Duodenal mucosa (tissue), 2 donors: ENCODE measurements around the gene RERE.

Source experiments
- H3K27ac ChIP-seq: one replicate; pipeline ENCODE4 v1.7.0; 2013; ENCODE audit warnings: low read depth, low read length
- H3K27me3 ChIP-seq, 2 donors: one replicate each; pipeline ENCODE4 v1.7.0; 2013; ENCODE audit warnings: low read length in 2 of 2, control low read depth in 1 of 2; ENCODE audit not compliant: insufficient read depth in 2 of 2, control insufficient read depth in 1 of 2
- H3K36me3 ChIP-seq, 2 donors: one replicate each; pipeline ENCODE4 v1.7.0; 2013; ENCODE audit warnings: low read length in 2 of 2, control low read depth in 1 of 2; ENCODE audit not compliant: insufficient read depth in 2 of 2, control insufficient read depth in 1 of 2
- H3K4me1 ChIP-seq, 2 donors: one replicate each; pipeline ENCODE4 v1.7.0; 2013; ENCODE audit warnings: low read length in 2 of 2, control low read depth in 1 of 2; ENCODE audit not compliant: insufficient read depth in 2 of 2, control insufficient read depth in 1 of 2
- H3K4me3 ChIP-seq, 2 donors: one replicate each; pipeline ENCODE4 v1.7.0; 2013; ENCODE audit warnings: low read length in 2 of 2, low read depth in 1 of 2
- H3K9ac ChIP-seq, 2 donors: one replicate each; pipeline ENCODE4 v1.7.0; 2013; ENCODE audit warnings: low read length in 2 of 2, low read depth in 1 of 2
- H3K9me3 ChIP-seq, 2 donors: one replicate each; pipeline ENCODE4 v1.7.0; 2013; ENCODE audit warnings: low read length in 2 of 2, control low read depth in 1 of 2; ENCODE audit not compliant: control insufficient read depth in 1 of 2

The RERE gene

DNA sequence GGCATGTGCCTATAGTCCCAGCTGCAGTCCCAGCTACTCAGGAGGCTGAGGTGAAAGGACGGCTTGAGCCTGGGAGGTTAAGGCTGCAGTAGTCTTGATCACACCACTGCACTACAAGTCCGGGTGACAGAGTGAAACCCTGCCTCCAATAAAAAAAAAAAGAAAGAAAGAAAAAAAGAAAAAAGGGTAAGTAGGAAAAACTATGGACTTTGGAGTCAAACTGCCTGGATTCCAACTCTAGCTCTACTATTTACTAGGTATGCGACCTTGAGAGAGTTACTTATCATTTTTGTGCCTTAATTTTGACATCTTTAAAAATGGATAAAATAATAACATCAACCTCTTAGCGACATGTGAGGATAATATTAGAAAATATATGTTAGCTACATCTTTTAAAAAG, 348.7 kb downstream of the RERE start:
- Histone ChIP-seq H3K9ac (no peak overlapping the region), H3K4me1 (peaks cover 18 to 31% of the 10 kb centered on the region in 2 donors), H3K27me3 (no peaks in the 10 kb centered on the region), H3K4me3 (no peak overlapping the region), H3K27ac (no peak overlapping the region), H3K9me3 (no peaks in the 10 kb centered on the region), H3K36me3 (peaks cover 0 to 5% of the 10 kb centered on the region in 2 donors)

DNA sequence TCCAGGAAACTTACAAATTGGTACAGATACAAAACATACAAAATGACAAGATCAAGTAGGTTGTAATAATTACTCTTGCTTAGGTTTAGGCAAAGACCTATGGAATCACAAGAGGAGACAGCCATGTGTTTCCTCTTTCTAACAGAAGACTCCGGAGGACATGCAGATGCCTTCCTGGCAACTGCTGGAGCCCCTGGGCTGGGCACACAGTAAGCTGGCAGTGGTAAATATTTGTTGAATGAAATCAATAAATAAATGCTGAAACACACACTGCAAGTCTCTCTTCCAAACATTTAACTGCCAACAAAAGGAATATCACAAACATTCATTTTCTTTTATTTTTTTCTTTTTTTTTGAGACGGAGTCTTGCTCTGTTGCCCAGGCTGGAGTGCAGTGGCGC, 350.1 kb downstream of the RERE start:
- Histone ChIP-seq H3K4me1 (peaks cover 27 to 34% of the 10 kb centered on the region in 2 donors), H3K4me3 (no peak overlapping the region), H3K36me3 (peaks cover 0 to 6% of the 10 kb centered on the region in 2 donors), H3K9ac (no peak overlapping the region), H3K27me3 (no peaks in the 10 kb centered on the region), H3K27ac (no peak overlapping the region), H3K9me3 (no peaks in the 10 kb centered on the region)

- H3K4me1 ChIP-seq: peaks cover 27 to 36% of the 10 kb centered on the region in 2 donors
- no peaks in the 10 kb centered on the region for H3K27me3 ChIP-seq
- H3K36me3 ChIP-seq: peaks cover 0 to 8% of the 10 kb centered on the region in 2 donors
- H3K4me3 ChIP-seq: no peak overlapping the region
- no peak overlapping the region for H3K27ac ChIP-seq
- no peak overlapping the region for H3K9ac ChIP-seq
- no peaks in the 10 kb centered on the region for H3K9me3 ChIP-seq
These were observed 351.7 kb downstream of the RERE start for GRCh38 chr1:8465692-8466091.

DNA sequence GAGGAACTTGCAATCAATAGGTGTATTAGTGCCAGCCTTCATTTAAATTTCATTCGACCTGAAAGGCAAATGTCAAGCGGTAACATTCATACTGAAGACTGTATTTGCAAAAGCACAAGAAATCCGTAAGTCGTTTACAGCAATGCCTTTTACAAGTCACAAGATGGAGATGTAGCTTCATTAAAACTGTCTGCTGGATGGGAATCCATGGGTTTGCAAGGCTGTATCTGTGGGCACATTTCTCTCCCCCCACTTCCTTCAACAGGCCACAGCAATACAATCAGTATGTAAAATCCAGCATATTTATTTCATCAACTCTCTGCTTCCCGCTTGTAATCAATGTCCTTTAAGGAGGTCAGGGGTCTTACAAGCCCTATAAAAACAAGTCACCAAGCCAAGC, 352.4 kb downstream of the RERE start:
- H3K36me3 ChIP-seq: peaks cover 0 to 8% of the 10 kb centered on the region in 2 donors
- H3K27ac ChIP-seq: no peak overlapping the region
- H3K27me3 ChIP-seq: no peaks in the 10 kb centered on the region
- H3K4me3 ChIP-seq: no peak overlapping the region
- no peaks in the 10 kb centered on the region for H3K9me3 ChIP-seq
- H3K4me1 ChIP-seq: peaks cover 27 to 36% of the 10 kb centered on the region in 2 donors
- no peak overlapping the region for H3K9ac ChIP-seq

- Histone ChIP-seq H3K4me1 (peaks cover 27 to 36% of the 10 kb centered on the region in 2 donors), H3K9me3 (no peaks in the 10 kb centered on the region), H3K36me3 (peaks cover 0 to 8% of the 10 kb centered on the region in 2 donors), H3K27me3 (no peaks in the 10 kb centered on the region), H3K27ac (no peak overlapping the region), H3K4me3 (no peak overlapping the region), H3K9ac (no peak overlapping the region)
These were observed 353.1 kb downstream of the RERE start for GRCh38 chr1:8464377-8464776.

- H3K36me3 ChIP-seq: peaks cover 0 to 8% of the 10 kb centered on the region in 2 donors
- H3K4me3 ChIP-seq: peak overlapping the region in 1 of 2 donors; percentile 26
- no peaks in the 10 kb centered on the region for H3K27me3 ChIP-seq
- H3K9ac ChIP-seq: peak overlapping the region; percentile 7 to 31
- peak overlapping the region; percentile 57 for H3K27ac ChIP-seq
- H3K9me3 ChIP-seq: no peaks in the 10 kb centered on the region
- H3K4me1 ChIP-seq: peaks cover 27 to 36% of the 10 kb centered on the region in 2 donors
These were observed 354.1 kb downstream of the RERE start for GRCh38 chr1:8463144-8463927.

DNA sequence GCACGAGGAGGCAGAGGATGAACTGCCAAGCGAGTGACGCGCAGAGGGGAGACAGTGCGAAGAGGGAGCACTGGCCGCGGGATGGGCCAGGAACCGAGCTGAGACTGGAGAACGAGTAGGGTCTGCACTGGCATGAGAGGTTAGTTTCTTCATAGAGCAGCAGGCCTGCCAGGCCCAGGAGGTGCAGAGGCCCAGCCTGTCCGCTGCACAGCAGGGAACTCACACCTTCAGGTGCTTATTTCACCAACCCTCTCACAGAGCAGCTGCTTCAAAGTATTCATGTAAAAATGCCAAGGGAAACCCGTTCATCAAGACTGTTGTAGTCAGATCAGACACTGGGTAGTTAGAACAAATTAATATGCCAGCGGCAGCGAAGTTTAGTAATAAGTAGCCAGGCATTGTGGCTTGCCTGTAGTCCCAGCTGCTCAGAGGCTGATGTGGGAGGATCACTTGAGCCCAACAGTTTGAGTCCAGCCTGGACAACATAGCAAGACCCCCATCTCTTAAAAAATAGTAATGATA, 355.0 kb downstream of the RERE start:
- peaks cover 0 to 8% of the 10 kb centered on the region in 2 donors for H3K36me3 ChIP-seq
- peak overlapping the region; percentile 54 for H3K27ac ChIP-seq
- H3K9ac ChIP-seq: no peak overlapping the region
- no peaks in the 10 kb centered on the region for H3K9me3 ChIP-seq
- H3K4me1 ChIP-seq: peaks cover 27 to 43% of the 10 kb centered on the region in 2 donors
- H3K27me3 ChIP-seq: no peaks in the 10 kb centered on the region
- no peak overlapping the region for H3K4me3 ChIP-seq

GRCh38 chr1:8461351-8462110, 355.9 kb downstream of the RERE start:
- Histone ChIP-seq H3K9me3 (no peaks in the 10 kb centered on the region), H3K9ac (no peak overlapping the region), H3K27me3 (no peaks in the 10 kb centered on the region), H3K4me1 (peaks cover 27 to 49% of the 10 kb centered on the region in 2 donors), H3K4me3 (no peak overlapping the region), H3K27ac (no peak overlapping the region), H3K36me3 (peaks cover 0 to 8% of the 10 kb centered on the region in 2 donors)

DNA sequence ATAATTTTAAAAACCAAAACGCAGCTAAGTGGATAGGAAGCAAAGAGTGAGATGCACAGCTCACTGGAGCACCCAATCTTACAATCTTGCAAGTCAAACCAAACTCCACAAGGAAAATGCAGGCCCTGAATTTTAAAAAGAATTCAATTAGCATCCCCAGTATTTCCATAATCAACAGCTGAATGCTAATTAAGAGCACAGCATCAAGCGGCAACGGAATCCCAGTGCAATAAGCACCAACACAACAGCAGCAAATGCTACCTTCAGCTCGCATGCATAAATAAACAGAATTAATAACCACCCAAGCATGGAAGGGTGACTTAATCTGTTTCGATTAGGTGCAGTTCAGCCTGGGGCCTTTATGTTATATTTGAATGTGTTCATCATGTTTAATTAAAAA, 356.7 kb downstream of the RERE start:
- Histone ChIP-seq H3K9me3 (no peaks in the 10 kb centered on the region), H3K27me3 (no peaks in the 10 kb centered on the region), H3K9ac (no peak overlapping the region), H3K36me3 (peaks cover 0 to 5% of the 10 kb centered on the region in 2 donors), H3K4me3 (no peak overlapping the region), H3K27ac (no peak overlapping the region), H3K4me1 (peaks cover 27 to 43% of the 10 kb centered on the region in 2 donors)

DNA sequence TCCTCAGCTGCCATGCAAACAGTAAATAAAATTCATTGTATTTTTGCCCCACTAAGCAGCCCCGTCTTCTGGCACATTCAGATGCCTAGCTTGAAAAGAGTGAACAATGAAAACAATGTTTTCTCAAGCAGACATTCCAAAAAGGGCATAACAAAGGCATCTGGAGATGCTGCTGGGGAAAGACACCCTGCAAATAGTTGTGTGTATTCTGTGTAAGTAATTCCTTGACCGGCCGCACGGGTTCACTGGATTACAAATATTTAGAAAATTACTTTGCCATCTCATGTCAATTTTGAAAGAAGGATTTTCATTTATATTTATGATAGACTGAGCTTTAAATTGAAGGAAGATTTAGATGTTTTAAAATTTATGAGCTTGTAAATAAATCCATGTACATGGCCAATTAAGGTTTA, 357.3 kb downstream of the RERE start:
- Histone ChIP-seq H3K27ac (no peak overlapping the region), H3K4me3 (no peak overlapping the region), H3K36me3 (peaks cover 0 to 3% of the 10 kb centered on the region in 2 donors), H3K9me3 (no peaks in the 10 kb centered on the region), H3K27me3 (no peaks in the 10 kb centered on the region), H3K9ac (no peak overlapping the region), H3K4me1 (peaks cover 27 to 42% of the 10 kb centered on the region in 2 donors)
